K562 (cell line): ENCODE data around the gene IL13RA1. TPM values are rescaled to one million over a fixed set of nuclear protein-coding genes. Genes with fewer than 3 reads are reported as not detected.

Experiments used
- ATAC-seq: fragments of 200-7000 bp; cut with Tn5 transposase; 3 replicates; pipeline ENCODE4 v1.9.1; 2020; ENCODE audit warnings: moderate library complexity
- BruUV-seq: library from RNA; stranded (reverse); fragments of 400-500 nt; replicated peaks from 2 replicates; lab custom pipeline; 2021; lab: Mats Ljungman, UMichigan
- CTCF ChIA-PET: fragments of 300-600 bp; formaldehyde crosslinking; extraction: SDS; loops from one replicate; lab custom pipeline; 2021; ENCODE audit warnings: low intra/inter-chr PET ratio; lab: Yijun Ruan, JAX
- POLR2A ChIA-PET: fragments of 300-600, 350-650 bp; sonication (Branson Sonifier 250); formaldehyde crosslinking; extraction: SDS; loops from one replicate; lab custom pipeline; 2021; ENCODE audit warnings: antibody characterized with exemption, inconsistent platforms; lab: Yijun Ruan, JAX
- DNase-seq, 4 experiments: peaks; one replicate each; pipeline versions ENCODE4 v3.0.0 to v3.0.0-alpha.2; 2011 to 2018; ENCODE audit warnings: low spot score in 3 of 4, mixed read lengths in 3 of 4; ENCODE audit errors: extremely low read depth in 1 of 4
- FAIRE-seq: peaks from 2 replicates; lab custom pipeline; 2011; peaks lifted over from hg19 to GRCh38; lab: Jason Lieb, UNC
- H2AFZ ChIP-seq: 2 replicates; pipeline ENCODE4 v1.6.0; 2011; ENCODE audit warnings: low read depth, low read length, control low read depth, inconsistent platforms
- H3K27ac ChIP-seq: fragments of 200-600 bp; 3 replicates; pipeline ENCODE4 v1.8.0; 2011; ENCODE audit warnings: low read depth, mild to moderate bottlenecking, control low read depth, inconsistent platforms, low read length, moderate library complexity, mixed read lengths; ENCODE audit errors: extremely low read depth
- H3K27me3 ChIP-seq, 2 experiments: fragments of 300-600 bp in 1 of 2; 2 replicates in 1 of 2; 3 replicates in 1 of 2; pipeline versions ENCODE4 v1.6.0 to v1.8.0; 2011; ENCODE audit warnings: inconsistent platforms in 2 of 2, low read length in 2 of 2, mild to moderate bottlenecking in 1 of 2, mixed read lengths in 1 of 2, moderate library complexity in 1 of 2; ENCODE audit not compliant: control insufficient read depth in 2 of 2, insufficient read depth in 2 of 2
- H3K36me3 ChIP-seq: fragments of 300-600 bp; 3 replicates; pipeline ENCODE4 v1.8.0; 2011; ENCODE audit warnings: mild to moderate bottlenecking, low read length, inconsistent platforms; ENCODE audit not compliant: control insufficient read depth, insufficient read depth
- H3K4me1 ChIP-seq, 2 experiments: fragments of 200-600 bp in 1 of 2; replicated peaks in 1 of 2; 2 replicates in 1 of 2; 3 replicates in 1 of 2; pipeline versions ENCODE4 v1.5.1 to v1.8.0; 2011; ENCODE audit warnings: inconsistent platforms in 2 of 2, low read length in 2 of 2, mild to moderate bottlenecking in 1 of 2, mixed read lengths in 1 of 2, moderate library complexity in 1 of 2; ENCODE audit not compliant: control insufficient read depth in 2 of 2, insufficient read depth in 2 of 2
- H3K4me2 ChIP-seq: 2 replicates; pipeline ENCODE4 v1.6.1; 2011; ENCODE audit warnings: low read length, control low read depth, inconsistent platforms, mixed read lengths; ENCODE audit not compliant: insufficient read depth
- H3K4me3 ChIP-seq: fragments of 200-600 bp; sonication (generic), shearing (Covaris generic); 2 replicates; pipeline ENCODE4 v1.5.1; 2016; ENCODE audit warnings: control low read depth, inconsistent platforms
- H3K79me2 ChIP-seq: fragments of 200-600 bp; 3 replicates; pipeline ENCODE4 v1.8.0; 2011; ENCODE audit warnings: low read length, inconsistent platforms; ENCODE audit not compliant: control insufficient read depth, insufficient read depth
- H3K9ac ChIP-seq, 2 experiments: 2 replicates each; pipeline versions ENCODE4 v1.6.0 to v1.6.1; 2011; ENCODE audit warnings: low read depth in 2 of 2, low read length in 2 of 2, control low read depth in 1 of 2, inconsistent platforms in 1 of 2, mild to moderate bottlenecking in 1 of 2, mixed read lengths in 1 of 2; ENCODE audit not compliant: insufficient read depth in 1 of 2
- H3K9me1 ChIP-seq: one replicate; pipeline ENCODE4 v1.6.0; 2011; ENCODE audit warnings: inconsistent platforms, mild to moderate bottlenecking, low read length, moderate library complexity; ENCODE audit not compliant: control insufficient read depth, insufficient read depth
- H3K9me3 ChIP-seq: replicated peaks from 2 replicates; pipeline ENCODE4 v1.5.1; 2011; ENCODE audit warnings: low read depth, low read length, inconsistent platforms; ENCODE audit not compliant: control insufficient read depth, insufficient read depth
- H4K20me1 ChIP-seq: replicated peaks from 2 replicates; pipeline ENCODE4 v1.6.1; 2011; ENCODE audit warnings: low read length, inconsistent platforms, mixed read lengths; ENCODE audit not compliant: control insufficient read depth, insufficient read depth
- ADNP ChIP-seq: fragments of 200-800 bp; sonication (Bioruptor generic); IDR thresholded peaks from 2 replicates; pipeline ENCODE4 v1.6.1; 2016; ENCODE audit warnings: missing genetic modification characterization, missing compliant biosample characterization
- BCOR ChIP-seq: fragments of 450-650 bp; IDR thresholded peaks from 2 replicates; pipeline ENCODE4 v1.6.1; 2016
- CREB5 ChIP-seq: fragments of 250-450 bp; sonication (Bioruptor Pico); IDR thresholded peaks from 2 replicates; pipeline ENCODE4 v1.5.0; 2020; ENCODE audit warnings: mild to moderate bottlenecking
- EWSR1 ChIP-seq: fragments of 450-650 bp; IDR thresholded peaks from 2 replicates; pipeline ENCODE4 v1.6.1; 2018; ENCODE audit warnings: borderline replicate concordance, mild to moderate bottlenecking, low read depth, moderate library complexity; ENCODE audit not compliant: partially characterized antibody
- GTF2E2 ChIP-seq: fragments of 200-800 bp; sonication (Bioruptor generic); IDR thresholded peaks from 2 replicates; pipeline ENCODE4 v1.6.1; 2016; ENCODE audit warnings: missing genetic modification characterization, missing compliant biosample characterization
- KDM1A ChIP-seq, 2 experiments: fragments of 450-650 bp; IDR thresholded peaks; 2 replicates each; pipeline ENCODE4 v1.6.1; 2016; ENCODE audit warnings: mild to moderate bottlenecking in 2 of 2
- MAFK ChIP-seq: IDR thresholded peaks from 2 replicates; pipeline ENCODE4 v1.6.1; 2011; ENCODE audit warnings: low read length, improper control_type of control experiment
- MLX ChIP-seq, 2 experiments: fragments of 450-650 bp in 1 of 2; sonication (generic) in 1 of 2; formaldehyde crosslinking; conservative IDR thresholded peaks; 2 replicates each; pipeline versions ENCODE4 v1.4.0 to v1.8.1; 2020 to 2022; ENCODE audit warnings: mild to moderate bottlenecking in 1 of 2, missing genetic modification reagents in 1 of 2
- NFXL1 ChIP-seq: fragments of 450-650 bp; formaldehyde crosslinking; IDR thresholded peaks from 2 replicates; pipeline ENCODE4 v1.4.0; 2021; ENCODE audit warnings: mild to moderate bottlenecking
- RBM25 ChIP-seq: fragments of 200-400 bp; formaldehyde crosslinking; IDR thresholded peaks from 2 replicates; pipeline ENCODE4 v1.6.1; 2018; ENCODE audit warnings: low read length, low read depth, moderate library complexity; ENCODE audit not compliant: severe bottlenecking
- RFX7 ChIP-seq: fragments of 250-450 bp; sonication (Bioruptor Pico); IDR thresholded peaks from 2 replicates; pipeline ENCODE4 v1.5.1; 2021; ENCODE audit warnings: mild to moderate bottlenecking
- STAT5A ChIP-seq: IDR thresholded peaks from 2 replicates; pipeline ENCODE4 v1.6.1; 2012; ENCODE audit warnings: low read length, inconsistent platforms, borderline replicate concordance
- TCF7 ChIP-seq: sonication (generic); IDR thresholded peaks from 2 replicates; pipeline ENCODE4 v1.6.1; 2016; ENCODE audit warnings: antibody characterized with exemption, borderline replicate concordance
- TOE1 ChIP-seq, 2 experiments: fragments of 450-650 bp in 1 of 2; sonication (generic) in 1 of 2; formaldehyde crosslinking in 1 of 2; IDR thresholded peaks; 2 replicates each; pipeline versions ENCODE4 v1.7.1 to v1.8.0; 2016 to 2022; ENCODE audit warnings: borderline replicate concordance in 2 of 2, mild to moderate bottlenecking in 2 of 2, antibody characterized with exemption in 1 of 2, inconsistent platforms in 1 of 2, low read depth in 1 of 2, missing genetic modification reagents in 1 of 2, moderate library complexity in 1 of 2
- ZFP36 ChIP-seq: fragments of 150-350 bp; IDR thresholded peaks from 2 replicates; pipeline ENCODE4 v1.6.1; 2018; ENCODE audit warnings: low read length, low read depth; ENCODE audit not compliant: partially characterized antibody
- WGBS: fragments of 100-300 bp; shearing (Covaris generic); methylation state at CpG from one replicate; pipeline ENCODE4 v1.1.6; 2016; ENCODE audit warnings: low coverage, mixed read lengths; ENCODE audit not compliant: insufficient coverage; ENCODE audit errors: missing lambda C conversion rate; 5-methylcytosine and 5-hydroxymethylcytosine counted together
- in situ Hi-C: fragments of 300-500 bp; cut with MboI; formaldehyde crosslinking; loops from 4 replicates; pipeline ENCODE4 v1.15.0; 2018; ENCODE audit warnings: inconsistent platforms, mixed read lengths
- intact Hi-C: fragments of 100-400 bp; cut with micrococcal nuclease; formaldehyde crosslinking; loops from 2 replicates; pipeline ENCODE4 v1.14.2; 2022
- polyA plus RNA-seq, 8 experiments: library from polyadenylated mRNA; depleted of rRNA in 4 of 8; stranded (reverse) in 5 of 8; unstranded in 3 of 8; fragments of >200 nt; fragmentation: Nextera tagmentation in 2 of 8; fragmentation: Illumina TruSeq in 1 of 8; extraction: Ambion mirVana in 2 of 8; extraction: Trizol in 1 of 8; gene quantifications; 2 replicates each; pipeline versions ENCODE4 v1.2.1 to v1.2.3, GENCODE V29; 2011 to 2014; ENCODE audit warnings: inconsistent platforms in 1 of 8, missing spikeins in 1 of 8
- total RNA-seq, 7 experiments: library from RNA; depleted of rRNA in 6 of 7; stranded (reverse); fragments of >200 nt in 6 of 7; fragmentation: Illumina TruSeq in 2 of 7; extraction: Trizol in 2 of 7; gene quantifications; 2 replicates each; pipeline versions ENCODE4 v1.2.1 to v1.2.3, GENCODE V29; 2011 to 2021; ENCODE audit warnings: low replicate concordance in 1 of 7

IL13RA1 gene
- total and polyA plus RNA-seq, 9 of the 15 experiments (the other 6 are each of a cell fraction or from before 2014, with no cell fraction given): 2.9 to 22.9 (median 12.2) TPM

DNA sequence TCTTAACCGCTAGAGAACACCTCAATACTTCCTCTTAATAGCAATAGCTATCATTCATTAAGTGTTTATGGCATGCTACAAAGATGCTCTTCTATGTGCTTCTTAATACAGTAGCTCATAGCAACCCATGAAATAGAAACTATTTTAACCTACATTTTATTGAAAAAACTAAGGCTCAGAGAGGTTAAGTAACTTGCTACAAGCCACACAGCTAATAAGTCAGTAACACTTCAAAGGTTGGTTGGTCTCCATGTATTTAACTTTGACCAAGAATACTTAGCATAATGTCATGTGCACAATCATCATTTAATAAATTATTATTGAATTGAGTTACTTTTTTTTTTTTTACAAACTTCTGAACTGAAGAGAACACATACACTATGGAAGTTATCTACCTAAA is 36.1 kb downstream of the IL13RA1 start:
- H3K9me3 ChIP-seq: no peaks in the 10 kb centered on the region
- TF ChIP-seq TOE1 (IDR thresholded peaks at IDR 0.05; ENCODE audit: borderline replicate concordance): no peak
- no peak for TF ChIP-seq TOE1 (CRISPR knock-in tag; IDR thresholded peaks at IDR 0.05; ENCODE audit: borderline replicate concordance, low read depth)
- peak; percentile 76 for TF ChIP-seq ZFP36
- no peak for TF ChIP-seq STAT5A
- TF ChIP-seq CREB5 (CRISPR knock-in tag): no peak
- no peak for TF ChIP-seq NFXL1 (CRISPR knock-in tag)
- TF ChIP-seq RFX7 (CRISPR knock-in tag): no peak
- no peak for TF ChIP-seq GTF2E2 (tag)
- peak; percentile 99 for TF ChIP-seq RBM25
- peak; percentile 84 for TF ChIP-seq BCOR
- TF ChIP-seq TCF7: no peak
- no peak for TF ChIP-seq MAFK
- no peak for TF ChIP-seq MLX (CRISPR knock-in tag; conservative IDR thresholded peaks at IDR 0.05)
- peak; percentile 65 for TF ChIP-seq ADNP (tag)
- TF ChIP-seq KDM1A (IDR thresholded peaks at IDR 0.05): no peak
- TF ChIP-seq EWSR1: no peak
- no peaks in the 10 kb centered on the region for H3K36me3 ChIP-seq
- H3K4me3 ChIP-seq: no peak overlapping the region
- no peak overlapping the region for H3K9ac ChIP-seq
- H4K20me1 ChIP-seq: no peaks in the 10 kb centered on the region
- no peaks in the 10 kb centered on the region for H3K4me1 ChIP-seq
- no peaks in the 10 kb centered on the region for H3K27me3 ChIP-seq
- ChIA-PET POLR2A (no interaction called here), CTCF (no interaction called here)
- DNase-seq (no peak), FAIRE-seq (no peak), ATAC-seq (no peak)
- H3K4me2 ChIP-seq: no peak overlapping the region
- BruUV-seq: no TSS peak
- no peak overlapping the region for H3K27ac ChIP-seq
- H3K79me2 ChIP-seq: no peaks in the 10 kb centered on the region
- H3K9me1 ChIP-seq: no peaks in the 10 kb centered on the region
- in situ Hi-C loops: no loop called here
- intact Hi-C loops: no loop called here
- no peak overlapping the region for H2AFZ ChIP-seq
- WGBS: 100% methylated on average over 1 of the region's 1 CpG
